Subcutaneous abdominal adipose tissue (tissue), 5 donors: ENCODE results near the gene CPED1.

Experiments used
- H3K27ac ChIP-seq: one replicate; pipeline ENCODE4 v1.7.0; 2013; ENCODE audit warnings: low read depth, mild to moderate bottlenecking, inconsistent platforms, low read length, moderate library complexity
- H3K27me3 ChIP-seq, 5 donors: one replicate each; pipeline ENCODE4 v1.7.0; 2013; ENCODE audit warnings: low read length in 5 of 5, inconsistent platforms in 1 of 5; ENCODE audit not compliant: control insufficient read depth in 5 of 5, insufficient read depth in 4 of 5
- H3K36me3 ChIP-seq, 5 donors: one replicate each; pipeline ENCODE4 v1.7.0; 2013; ENCODE audit warnings: low read length in 5 of 5; ENCODE audit not compliant: control insufficient read depth in 5 of 5, insufficient read depth in 5 of 5
- H3K4me1 ChIP-seq, 5 donors: one replicate each; pipeline ENCODE4 v1.7.0; 2013; ENCODE audit warnings: low read length in 5 of 5, mild to moderate bottlenecking in 3 of 5, moderate library complexity in 1 of 5; ENCODE audit not compliant: control insufficient read depth in 5 of 5, insufficient read depth in 5 of 5
- H3K4me3 ChIP-seq, 5 donors: one replicate each; pipeline ENCODE4 v1.7.0; 2013; ENCODE audit warnings: low read length in 5 of 5, low read depth in 1 of 5
- H3K9ac ChIP-seq, 5 donors: one replicate each; pipeline ENCODE4 v1.7.0; 2013; ENCODE audit warnings: low read length in 5 of 5, mild to moderate bottlenecking in 4 of 5, moderate library complexity in 3 of 5
- H3K9me3 ChIP-seq, 5 donors: one replicate each; pipeline ENCODE4 v1.7.0; 2013; ENCODE audit warnings: low read length in 5 of 5; ENCODE audit not compliant: control insufficient read depth in 5 of 5
- donor health status: healthy.
- donor health status: healthy.
- donor health status: healthy.
- donor health status: healthy.
- donor health status: healthy.

CPED1 gene

GRCh38 chr7:120994512-120995410 lies 6.2 kb downstream of the CPED1 start:
- H3K9ac ChIP-seq: no peak overlapping the region
- H3K4me1 ChIP-seq: peaks cover 6 to 73% (median 72%) of the 10 kb centered on the region in 5 donors
- H3K36me3 ChIP-seq: peaks cover 0 to 5% (median 0%) of the 10 kb centered on the region in 5 donors
- H3K9me3 ChIP-seq: no peaks in the 10 kb centered on the region
- no peaks in the 10 kb centered on the region for H3K27me3 ChIP-seq
- H3K4me3 ChIP-seq: no peak overlapping the region
- H3K27ac ChIP-seq: peak overlapping the region; percentile 60

GRCh38 chr7:120995654-120996053 lies 7.1 kb downstream of the CPED1 start:
- Histone ChIP-seq H3K9ac (no peak overlapping the region), H3K4me1 (peaks cover 6 to 79% (median 76%) of the 10 kb centered on the region in 5 donors), H3K36me3 (peaks cover 0 to 5% (median 0%) of the 10 kb centered on the region in 5 donors), H3K4me3 (no peak overlapping the region), H3K27me3 (no peaks in the 10 kb centered on the region), H3K27ac (peak overlapping the region; percentile 20), H3K9me3 (no peaks in the 10 kb centered on the region)

- Histone ChIP-seq H3K27me3 (no peaks in the 10 kb centered on the region), H3K9ac (no peak overlapping the region), H3K27ac (peak overlapping the region; percentile 20), H3K9me3 (no peaks in the 10 kb centered on the region), H3K4me3 (peak overlapping the region in 1 of 5 donors; percentile 10), H3K4me1 (peaks cover 6 to 83% (median 73%) of the 10 kb centered on the region in 5 donors), H3K36me3 (peaks cover 0 to 5% (median 0%) of the 10 kb centered on the region in 5 donors)
Observed at GRCh38 chr7:120996333-120996987, 7.9 kb downstream of the CPED1 start.

- no peaks in the 10 kb centered on the region for H3K27me3 ChIP-seq
- no peaks in the 10 kb centered on the region for H3K9me3 ChIP-seq
- no peak overlapping the region for H3K4me3 ChIP-seq
- peak overlapping the region; percentile 20 for H3K27ac ChIP-seq
- H3K9ac ChIP-seq: no peak overlapping the region
- H3K36me3 ChIP-seq: peaks cover 0 to 5% (median 0%) of the 10 kb centered on the region in 5 donors
- H3K4me1 ChIP-seq: peaks cover 6 to 88% (median 72%) of the 10 kb centered on the region in 5 donors
Observed at GRCh38 chr7:120996988-120997345, 8.5 kb downstream of the CPED1 start.

GRCh38 chr7:120997882-120998474 lies 9.5 kb downstream of the CPED1 start:
- Histone ChIP-seq H3K27ac (no peak overlapping the region), H3K27me3 (no peaks in the 10 kb centered on the region), H3K36me3 (peaks cover 0 to 5% (median 0%) of the 10 kb centered on the region in 5 donors), H3K4me1 (peaks cover 4 to 84% (median 70%) of the 10 kb centered on the region in 5 donors), H3K4me3 (no peak overlapping the region), H3K9ac (no peak overlapping the region), H3K9me3 (no peaks in the 10 kb centered on the region)

DNA sequence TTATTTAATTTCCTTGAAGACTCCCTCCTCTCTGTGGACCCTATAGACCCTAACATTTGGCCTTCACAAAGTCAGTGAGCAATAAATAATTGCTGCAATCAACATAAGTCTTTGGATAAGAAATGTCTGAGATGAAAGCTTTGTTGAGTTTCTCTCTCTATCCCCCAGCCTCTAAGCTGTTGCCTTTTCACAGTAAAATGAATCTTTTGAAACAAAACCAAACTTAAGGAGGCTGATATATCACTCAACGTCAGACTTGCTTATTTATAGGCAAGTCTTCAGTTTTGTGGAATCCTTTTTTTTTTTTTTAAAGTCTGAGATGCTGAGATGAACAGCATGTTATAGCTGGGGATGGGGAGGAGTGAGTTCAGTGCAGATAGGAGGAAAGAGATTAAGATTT lies 10.0 kb downstream of the CPED1 start:
- Histone ChIP-seq H3K9me3 (no peaks in the 10 kb centered on the region), H3K4me3 (no peak overlapping the region), H3K27me3 (no peaks in the 10 kb centered on the region), H3K36me3 (peaks cover 0 to 5% (median 0%) of the 10 kb centered on the region in 5 donors), H3K27ac (no peak overlapping the region), H3K9ac (no peak overlapping the region), H3K4me1 (peaks cover 4 to 78% (median 71%) of the 10 kb centered on the region in 5 donors)

DNA sequence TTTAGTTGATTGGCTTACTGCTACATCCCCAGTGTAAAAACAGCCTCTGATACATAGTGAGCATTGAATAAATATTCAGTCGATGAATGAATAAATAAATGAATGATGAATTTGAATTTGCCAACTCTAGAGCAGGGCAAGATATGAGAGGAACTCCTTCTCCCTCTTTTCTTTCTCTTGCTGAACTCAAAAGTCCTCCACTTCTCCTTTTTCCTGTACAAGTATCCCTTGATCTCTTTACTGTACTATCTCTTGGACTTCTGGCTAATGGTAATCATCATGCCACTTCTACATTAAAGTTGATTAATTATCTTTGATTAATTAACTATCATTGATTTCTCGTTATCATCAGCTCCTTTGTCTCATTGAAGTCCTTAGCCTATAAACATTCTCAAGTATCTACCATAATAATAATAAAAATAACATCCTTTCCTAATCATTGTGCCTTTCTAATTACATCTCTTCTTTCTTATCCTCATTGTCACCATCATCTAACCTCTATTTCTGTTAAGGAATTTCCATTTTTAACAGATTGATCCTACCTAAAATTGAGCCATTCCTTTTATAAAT lies 10.6 kb downstream of the CPED1 start:
- Histone ChIP-seq H3K9me3 (no peaks in the 10 kb centered on the region), H3K9ac (no peak overlapping the region), H3K27me3 (no peaks in the 10 kb centered on the region), H3K4me1 (peaks cover 4 to 73% (median 67%) of the 10 kb centered on the region in 5 donors), H3K36me3 (peaks cover 0 to 5% (median 0%) of the 10 kb centered on the region in 5 donors), H3K4me3 (no peak overlapping the region), H3K27ac (peak overlapping the region; percentile 39)

DNA sequence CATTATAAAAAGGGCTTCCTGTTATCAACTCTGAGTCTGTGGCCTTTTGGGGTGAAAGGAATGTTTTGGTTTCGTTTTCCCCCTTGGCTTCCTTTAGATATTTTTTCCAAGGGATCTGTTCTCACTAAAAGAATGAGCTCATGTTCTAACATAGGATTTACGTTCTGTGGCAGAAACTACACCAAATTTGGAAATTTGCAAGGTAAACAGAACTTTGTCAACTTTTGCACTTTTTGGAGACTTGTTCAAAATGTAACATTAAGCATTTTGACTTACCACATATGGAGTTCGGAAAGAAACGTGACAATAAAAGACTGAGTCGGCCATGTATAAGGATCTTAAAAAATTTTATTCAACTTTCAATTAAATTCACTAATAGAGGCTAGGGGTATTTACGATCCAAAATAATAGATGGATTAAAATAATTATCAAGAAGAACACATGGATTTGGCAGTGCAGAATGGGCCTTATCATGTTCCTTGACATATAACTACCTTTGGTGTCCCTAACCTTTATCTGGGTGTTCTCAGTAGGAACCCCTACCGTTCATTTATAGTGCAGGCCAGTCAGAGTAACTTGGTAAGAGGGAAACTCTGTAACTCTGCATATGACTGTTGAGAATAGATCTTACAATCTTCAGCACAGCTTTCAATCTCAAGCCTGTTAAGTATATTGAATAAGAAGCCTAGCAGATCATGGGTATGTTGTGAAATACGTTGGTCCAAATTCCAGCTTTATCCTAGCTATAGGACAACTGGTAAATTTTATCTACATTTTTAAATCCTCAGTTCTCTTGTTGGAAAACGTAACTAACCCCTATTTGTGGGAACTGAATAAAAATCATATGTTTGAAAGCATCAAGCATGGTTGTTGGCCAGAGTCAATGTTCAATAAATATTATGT lies 11.8 kb downstream of the CPED1 start:
- peak overlapping the region in 2 of 5 donors; percentile 9 to 50 for H3K9ac ChIP-seq
- H3K27me3 ChIP-seq: no peaks in the 10 kb centered on the region
- H3K4me3 ChIP-seq: peak overlapping the region; percentile 14 to 34 (median 31)
- peaks cover 4 to 62% (median 55%) of the 10 kb centered on the region in 5 donors for H3K4me1 ChIP-seq
- H3K27ac ChIP-seq: peak overlapping the region; percentile 39
- H3K9me3 ChIP-seq: no peaks in the 10 kb centered on the region
- peaks cover 0 to 5% (median 0%) of the 10 kb centered on the region in 5 donors for H3K36me3 ChIP-seq
